ENCODE data around the gene MOSPD3.

GRCh38 chr7:100572281-100572948 is 39.9 kb upstream of the MOSPD3 start:
- TF ChIP-seq BHLHE40 (IDR thresholded peaks at IDR 0.05; ENCODE audit: borderline replicate concordance) (no peak), SUZ12 (IDR thresholded peaks at IDR 0.05) (no peak), NFRKB (IDR thresholded peaks at IDR 0.05) (no peak), ELF4 (IDR thresholded peaks at IDR 0.05) (no peak), TARDBP (IDR thresholded peaks at IDR 0.05) (no peak), SP1 (IDR thresholded peaks at IDR 0.05) (no peak), FOXM1 (IDR thresholded peaks at IDR 0.05; ENCODE audit: borderline replicate concordance) (no peak), CTBP1 (IDR thresholded peaks at IDR 0.05; ENCODE audit: borderline replicate concordance) (no peak), HDGF (IDR thresholded peaks at IDR 0.05; ENCODE audit: borderline replicate concordance) (no peak), L3MBTL2 (conservative IDR thresholded peaks at IDR 0.05) (no peak), FOXK2 (IDR thresholded peaks at IDR 0.05) (no peak), ZNF384 (IDR thresholded peaks at IDR 0.05) (no peak), ARNT (IDR thresholded peaks at IDR 0.05) (no peak), PKNOX1 (IDR thresholded peaks at IDR 0.05) (no peak)

Data from HEK293T (cell line).